T-cell (primary cell): ENCODE measurements around the gene MN1. TPM values are rescaled to one million over a fixed set of nuclear protein-coding genes. Genes with fewer than 3 reads are reported as not detected.

Experiments used
- ATAC-seq, 4 experiments: fragments of 200-7000 bp in 3 of 4; fragments of 150-1000 bp in 1 of 4; cut with Tn5 transposase; replicated peaks in 1 of 4; 1 replicate in 3 of 4; 2 replicates in 1 of 4; pipeline ENCODE4 v1.10.0; 2021; ENCODE audit warnings: moderate library complexity in 3 of 4, mild to moderate bottlenecking in 2 of 4, moderate number of reproducible peaks in 1 of 4
- CTCF ChIA-PET, 2 donors: fragments of 300-600 bp; sonication (Branson Sonifier 250); formaldehyde crosslinking; loops; one replicate each; lab custom pipeline; 2022; ENCODE audit warnings: antibody characterized with exemption in 2 of 2; lab: Charles Lee
- POLR2A ChIA-PET, 2 donors: fragments of 300-600 bp; sonication (Branson Sonifier 250); formaldehyde crosslinking; loops; one replicate each; lab custom pipeline; 2022; ENCODE audit warnings: antibody characterized with exemption in 2 of 2; lab: Charles Lee
- DNase-seq, 35 experiments: peaks; one replicate each; pipeline versions ENCODE4 v3.0.0 to v3.0.0-alpha.2; 2013 to 2023
- H3K27ac ChIP-seq: one replicate; pipeline ENCODE4 v1.5.1; 2013; ENCODE audit warnings: low read length
- H3K27me3 ChIP-seq, 2 experiments: replicated peaks in 1 of 2; 1 replicate in 1 of 2; 2 replicates in 1 of 2; pipeline versions ENCODE4 v1.6.1 to v1.7.0; 2013; ENCODE audit warnings: low read length in 1 of 2, mixed read lengths in 1 of 2; ENCODE audit not compliant: control insufficient read depth in 2 of 2, insufficient read depth in 2 of 2; ENCODE audit errors: extremely low read depth in 1 of 2
- H3K36me3 ChIP-seq, 2 donors: 1 replicate in 1 of 2; 2 replicates in 1 of 2; pipeline versions ENCODE4 v1.6.1 to v1.7.0; 2013; ENCODE audit warnings: low read length in 1 of 2; ENCODE audit not compliant: control insufficient read depth in 2 of 2, insufficient read depth in 1 of 2; ENCODE audit errors: extremely low read depth in 1 of 2
- H3K4me1 ChIP-seq, 2 experiments: 1 replicate in 1 of 2; 2 replicates in 1 of 2; pipeline versions ENCODE4 v1.6.1 to v1.7.0; 2013; ENCODE audit warnings: low read length in 2 of 2, mixed read lengths in 1 of 2; ENCODE audit not compliant: insufficient read depth in 2 of 2, control insufficient read depth in 1 of 2; ENCODE audit errors: extremely low read depth in 1 of 2
- H3K4me3 ChIP-seq, 2 donors: 1 replicate in 1 of 2; 2 replicates in 1 of 2; pipeline versions ENCODE4 v1.5.1 to v1.7.0; 2013; ENCODE audit warnings: mild to moderate bottlenecking in 2 of 2, low read length in 1 of 2, moderate library complexity in 1 of 2; ENCODE audit not compliant: control insufficient read depth in 1 of 2; ENCODE audit errors: extremely low read depth in 1 of 2
- H3K9me3 ChIP-seq: 2 replicates; pipeline ENCODE4 v1.7.0; 2013
- H3K27ac Mint-ChIP-seq, 2 donors: one replicate each; pipeline ENCODE4 v1.8.0; 2020 to 2021; ENCODE audit warnings: mild to moderate bottlenecking in 2 of 2, mixed read lengths in 2 of 2
- H3K27me3 Mint-ChIP-seq, 2 donors: one replicate each; pipeline ENCODE4 v1.8.0; 2021 to 2022; ENCODE audit warnings: mixed read lengths in 2 of 2
- H3K36me3 Mint-ChIP-seq: one replicate; pipeline ENCODE4 v1.8.0; 2021; ENCODE audit warnings: mixed read lengths
- H3K4me1 Mint-ChIP-seq, 3 donors: one replicate each; pipeline ENCODE4 v1.8.0; 2020 to 2022; ENCODE audit warnings: mixed read lengths in 3 of 3, mild to moderate bottlenecking in 1 of 3
- H3K4me3 Mint-ChIP-seq, 3 donors: one replicate each; pipeline ENCODE4 v1.8.0; 2020 to 2022; ENCODE audit warnings: mild to moderate bottlenecking in 3 of 3, mixed read lengths in 3 of 3, moderate library complexity in 3 of 3
- H3K9me3 Mint-ChIP-seq, 3 donors: one replicate each; pipeline ENCODE4 v1.8.0; 2020 to 2022; ENCODE audit warnings: mixed read lengths in 3 of 3
- WGBS: methylation state at CpG from one replicate; pipeline ENCODE4 v1.1.5; 2013; ENCODE audit warnings: missing lambda C conversion rate; ENCODE audit not compliant: insufficient coverage; 5-methylcytosine and 5-hydroxymethylcytosine counted together
- total RNA-seq, 35 experiments: library from RNA in 6 of 35; stranded (reverse) in 6 of 35; fragments of 120-200 nt in 1 of 35; gene quantifications; one replicate each; pipeline versions ENCODE4 v1.2.1 to v1.2.4 and lab custom pipeline; 2013 to 2026

Gene MN1
- total RNA-seq, 5 donors from 2014 or later (not counting 1 experiment from before 2014, with no cell fraction given) = 0.22 to 0.43 (median 0.32) TPM

DNA sequence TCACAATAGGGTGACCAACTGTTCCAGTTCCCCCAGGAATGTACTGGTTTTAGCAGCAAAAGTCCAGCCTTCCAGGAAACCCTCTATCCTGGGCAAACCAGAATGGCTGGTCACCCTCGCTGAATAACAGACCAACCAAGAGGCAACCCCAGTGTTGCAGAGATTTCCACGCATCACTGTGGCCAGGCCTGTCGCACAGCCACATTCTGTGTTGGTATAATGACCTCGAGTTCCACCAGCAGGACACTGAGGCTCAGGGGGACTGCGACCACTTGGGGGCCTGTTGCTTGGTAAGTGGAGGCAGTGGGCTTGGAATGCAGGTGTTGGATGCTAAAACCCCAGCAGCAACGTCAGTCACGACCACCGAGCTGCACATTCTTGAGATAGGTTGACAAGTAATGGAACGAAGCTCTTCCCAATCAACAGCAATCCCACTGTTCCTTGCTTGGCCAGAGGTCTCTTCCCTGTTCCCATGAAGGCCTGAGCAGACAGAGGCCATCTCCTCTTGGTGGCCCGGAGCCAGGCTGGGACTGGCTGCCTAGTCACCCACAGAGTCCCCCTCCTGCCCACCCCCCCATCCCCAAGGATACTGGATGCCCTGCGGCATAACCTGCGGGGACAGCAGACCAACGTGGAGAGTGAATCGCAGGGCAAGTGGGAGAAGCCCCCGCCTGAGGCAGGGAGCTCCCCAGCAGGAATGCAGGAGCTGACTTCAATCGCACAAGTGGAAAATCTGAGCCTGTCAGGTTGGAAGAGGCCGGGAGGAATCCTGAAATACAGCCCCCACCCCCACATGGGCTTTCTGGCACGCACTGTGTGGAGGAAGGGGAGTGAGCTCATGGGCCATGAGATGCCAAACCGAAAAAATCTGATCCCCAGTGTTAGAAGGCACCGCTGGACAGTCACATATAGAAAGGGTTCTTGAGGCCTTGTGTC, 43.4 kb upstream of the MN1 start:
- no peaks in the 10 kb centered on the region for H3K27me3 Mint-ChIP-seq
- H3K36me3 Mint-ChIP-seq = peaks cover 58% of the 10 kb centered on the region
- H3K4me3 Mint-ChIP-seq = no peak overlapping the region
- ATAC-seq (no peak), DNase-seq (no peak)
- ChIA-PET POLR2A (no interaction called here), CTCF (no interaction called here)
- Histone ChIP-seq H3K27me3 (no peaks in the 10 kb centered on the region), H3K4me1 (no peaks in the 10 kb centered on the region), H3K9me3 (no peaks in the 10 kb centered on the region), H3K4me3 (no peak overlapping the region), H3K36me3 (peaks cover 4 to 12% of the 10 kb centered on the region in 2 donors), H3K27ac (no peak overlapping the region)
- 96% methylated on average over 13 of the region's 20 CpGs for whole genome bisulfite sequencing
- no peak overlapping the region for H3K27ac Mint-ChIP-seq
- no peaks in the 10 kb centered on the region for H3K9me3 Mint-ChIP-seq
- H3K4me1 Mint-ChIP-seq = peaks cover 0 to 2% (median 0%) of the 10 kb centered on the region in 3 donors

DNA sequence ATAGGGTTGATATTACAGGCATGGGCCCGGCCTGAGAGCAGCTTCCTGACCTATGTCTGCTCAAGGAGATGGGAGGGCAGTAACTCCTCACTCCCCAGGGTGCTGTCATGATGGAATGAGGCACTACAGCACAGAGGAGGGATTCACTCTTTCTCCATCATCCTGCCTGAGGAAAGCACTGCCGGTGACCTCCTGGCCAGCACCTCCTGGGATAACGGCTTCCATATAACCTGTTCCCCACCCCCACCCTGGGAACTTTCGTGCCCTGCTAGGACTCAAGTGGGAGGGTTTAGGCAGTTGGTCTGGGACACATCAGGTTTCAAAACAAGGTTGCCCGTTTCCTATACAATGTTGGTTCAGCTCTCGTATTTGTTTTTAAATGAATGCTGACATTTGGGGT, 42.7 kb upstream of the MN1 start:
- H3K27ac ChIP-seq = no peak overlapping the region
- H3K9me3 Mint-ChIP-seq = no peaks in the 10 kb centered on the region
- H3K4me1 ChIP-seq = no peaks in the 10 kb centered on the region
- peaks cover 0 to 2% (median 0%) of the 10 kb centered on the region in 3 donors for H3K4me1 Mint-ChIP-seq
- no peak for DNase-seq
- H3K36me3 Mint-ChIP-seq = peaks cover 60% of the 10 kb centered on the region
- H3K36me3 ChIP-seq = peaks cover 4 to 10% of the 10 kb centered on the region in 2 donors
- POLR2A ChIA-PET = no interaction called here
- CTCF ChIA-PET = no interaction called here
- H3K9me3 ChIP-seq = no peaks in the 10 kb centered on the region
- H3K27me3 ChIP-seq = no peaks in the 10 kb centered on the region
- no peak overlapping the region for H3K4me3 Mint-ChIP-seq
- H3K27ac Mint-ChIP-seq = no peak overlapping the region
- no peak for ATAC-seq
- no peaks in the 10 kb centered on the region for H3K27me3 Mint-ChIP-seq
- no peak overlapping the region for H3K4me3 ChIP-seq
- 92% methylated on average over 2 of the region's 6 CpGs for WGBS

GRCh38 chr22:27843441-27843840, 41.9 kb upstream of the MN1 start:
- Mint-ChIP-seq H3K27ac (no peak overlapping the region), H3K36me3 (peaks cover 58% of the 10 kb centered on the region), H3K4me1 (no peaks in the 10 kb centered on the region), H3K27me3 (no peaks in the 10 kb centered on the region), H3K9me3 (peaks cover 3 to 4% (median 4%) of the 10 kb centered on the region in 3 donors), H3K4me3 (no peak overlapping the region)
- H3K27ac ChIP-seq = no peak overlapping the region
- no peak for ATAC-seq
- no peak overlapping the region for H3K4me3 ChIP-seq
- ChIA-PET POLR2A (no interaction called here), CTCF (no interaction called here)
- H3K9me3 ChIP-seq = no peaks in the 10 kb centered on the region
- peaks cover 4 to 10% of the 10 kb centered on the region in 2 donors for H3K36me3 ChIP-seq
- DNase-seq = no peak
- no peaks in the 10 kb centered on the region for H3K27me3 ChIP-seq
- 94% methylated on average over 5 of the region's 7 CpGs for WGBS
- no peaks in the 10 kb centered on the region for H3K4me1 ChIP-seq

DNA sequence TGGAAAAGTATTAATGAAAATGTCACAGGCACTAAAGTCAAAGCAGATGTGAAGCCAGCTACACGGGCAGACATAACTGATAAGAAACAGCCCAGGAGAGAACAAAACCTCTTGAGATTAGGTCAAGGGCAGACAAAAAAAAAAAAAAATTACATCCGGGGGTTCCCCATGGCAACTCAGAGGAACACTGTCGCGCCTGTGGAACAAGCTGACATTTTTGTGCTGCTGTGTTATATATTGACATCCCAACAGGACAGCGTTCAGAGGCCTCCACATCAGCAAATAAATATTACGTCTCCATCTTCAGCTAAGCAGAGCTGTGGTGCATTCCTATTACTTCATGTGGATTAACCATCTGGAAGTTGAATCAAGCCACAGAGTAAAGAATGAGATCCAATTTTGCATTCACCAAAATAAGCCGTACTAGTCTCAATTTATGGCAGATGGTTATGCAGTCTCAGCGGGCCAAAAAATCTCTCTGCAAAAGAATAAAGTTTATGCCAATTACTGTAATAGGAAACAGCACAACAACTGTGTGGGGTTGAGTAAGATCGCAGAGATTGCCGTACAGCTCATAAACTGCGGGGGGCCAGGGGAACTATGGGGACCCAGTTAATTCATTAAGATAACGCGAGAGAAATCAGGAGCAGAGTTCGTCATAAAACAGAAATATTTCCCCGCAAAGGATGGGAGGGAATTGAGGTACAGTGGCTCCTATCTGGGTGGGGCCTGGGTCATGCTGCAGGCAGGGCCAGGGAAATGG, 41.3 kb upstream of the MN1 start:
- Mint-ChIP-seq H3K27me3 (no peaks in the 10 kb centered on the region), H3K4me1 (no peaks in the 10 kb centered on the region), H3K36me3 (peaks cover 53% of the 10 kb centered on the region), H3K9me3 (peaks cover 3 to 8% (median 4%) of the 10 kb centered on the region in 3 donors), H3K27ac (no peak overlapping the region), H3K4me3 (no peak overlapping the region)
- H3K4me1 ChIP-seq = no peaks in the 10 kb centered on the region
- no peaks in the 10 kb centered on the region for H3K9me3 ChIP-seq
- ChIA-PET POLR2A (no interaction called here), CTCF (no interaction called here)
- no peak for DNase-seq
- ATAC-seq = no peak
- H3K27ac ChIP-seq = no peak overlapping the region
- 95% methylated on average over 9 of the region's 15 CpGs for WGBS
- no peak overlapping the region for H3K4me3 ChIP-seq
- no peaks in the 10 kb centered on the region for H3K27me3 ChIP-seq
- peaks cover 4 to 6% of the 10 kb centered on the region in 2 donors for H3K36me3 ChIP-seq

DNA sequence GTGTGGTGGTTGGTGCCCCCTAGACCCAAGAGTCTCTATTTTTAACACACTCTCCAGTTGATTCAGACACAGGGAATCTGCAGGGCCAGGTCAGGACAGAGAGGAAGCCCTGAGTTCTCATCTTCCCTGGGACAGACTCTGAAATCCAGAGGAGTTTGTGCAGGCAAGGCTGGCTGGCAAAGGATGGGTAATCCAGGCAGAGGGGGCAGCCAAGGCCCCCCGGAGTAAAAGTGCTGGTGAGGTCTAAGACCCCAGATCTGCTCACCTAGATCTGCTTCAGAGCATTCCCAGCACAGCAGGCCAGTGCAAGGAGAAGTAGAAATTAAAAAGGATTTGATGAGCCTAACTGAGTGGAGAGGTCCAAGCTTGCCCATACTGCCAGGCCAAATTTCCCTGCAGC, 40.6 kb upstream of the MN1 start:
- H3K36me3 Mint-ChIP-seq = peaks cover 54% of the 10 kb centered on the region

DNA sequence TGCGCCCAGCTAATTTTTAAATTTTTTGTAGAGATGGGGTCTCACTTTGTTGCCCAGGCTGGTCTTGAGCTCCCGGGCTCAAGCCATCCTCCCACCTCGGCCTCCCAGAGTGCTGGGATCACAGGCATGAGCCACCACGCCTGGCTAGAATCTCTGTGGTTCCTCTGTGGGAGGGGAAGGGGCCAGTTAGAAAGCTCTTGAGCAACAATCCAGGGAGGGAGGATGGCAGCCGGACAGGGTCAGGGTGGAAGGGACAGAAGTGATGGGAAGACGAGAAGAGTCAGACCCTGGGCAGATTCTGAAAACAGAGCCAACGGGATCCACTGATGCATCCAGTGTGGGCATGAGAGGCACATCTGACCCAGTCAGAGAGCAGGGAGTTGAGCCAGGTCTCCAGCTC, 38.9 kb upstream of the MN1 start:
- POLR2A ChIA-PET = no interaction called here
- 95% methylated on average over 6 of the region's 7 CpGs for WGBS
- no peak for ATAC-seq

More for the DNA sequence above, 40.6 kb upstream of the MN1 start:
- no peak overlapping the region for H3K27ac Mint-ChIP-seq
- peaks cover 3 to 13% (median 8%) of the 10 kb centered on the region in 3 donors for H3K9me3 Mint-ChIP-seq
- H3K27ac ChIP-seq = no peak overlapping the region
- no peak overlapping the region for H3K4me3 ChIP-seq
- no peak for ATAC-seq
- POLR2A ChIA-PET = no interaction called here
- H3K9me3 ChIP-seq = no peaks in the 10 kb centered on the region
- peaks cover 4% of the 10 kb centered on the region in 2 donors for H3K36me3 ChIP-seq
- CTCF ChIA-PET = no interaction called here
- no peaks in the 10 kb centered on the region for H3K4me1 Mint-ChIP-seq
- no peak for DNase-seq
- no peaks in the 10 kb centered on the region for H3K4me1 ChIP-seq
- H3K4me3 Mint-ChIP-seq = no peak overlapping the region
- no peaks in the 10 kb centered on the region for H3K27me3 Mint-ChIP-seq
- 100% methylated on average over 1 of the region's 1 CpG for WGBS
- H3K27me3 ChIP-seq = no peaks in the 10 kb centered on the region

More for the DNA sequence above, 38.9 kb upstream of the MN1 start:
- H3K9me3 ChIP-seq = no peaks in the 10 kb centered on the region
- H3K4me1 Mint-ChIP-seq = no peaks in the 10 kb centered on the region
- no peak overlapping the region for H3K4me3 Mint-ChIP-seq
- CTCF ChIA-PET = no interaction called here
- peaks cover 3 to 13% (median 8%) of the 10 kb centered on the region in 3 donors for H3K9me3 Mint-ChIP-seq
- no peak overlapping the region for H3K27ac ChIP-seq
- H3K4me3 ChIP-seq = no peak overlapping the region
- H3K36me3 ChIP-seq = peaks cover 0 to 4% of the 10 kb centered on the region in 2 donors
- peaks cover 53% of the 10 kb centered on the region for H3K36me3 Mint-ChIP-seq
- no peaks in the 10 kb centered on the region for H3K27me3 ChIP-seq
- H3K4me1 ChIP-seq = no peaks in the 10 kb centered on the region
- no peaks in the 10 kb centered on the region for H3K27me3 Mint-ChIP-seq
- DNase-seq = no peak
- no peak overlapping the region for H3K27ac Mint-ChIP-seq
